Esophagus muscularis mucosa (tissue), 3 donors: Measurements from ENCODE around the gene LELP1.

Experiments used
- CTCF ChIP-seq, 3 experiments: fragments of 200-600 bp in 2 of 3; fragments of 450-650 bp in 1 of 3; sonication (generic) in 2 of 3; IDR thresholded peaks; one replicate each; pipeline ENCODE4 v1.5.1; 2017 to 2019; ENCODE audit warnings: antibody characterized with exemption in 3 of 3, mild to moderate bottlenecking in 2 of 3, moderate library complexity in 1 of 3
- POLR2A ChIP-seq: fragments of 450-650 bp; IDR thresholded peaks from one replicate; pipeline ENCODE4 v1.6.1; 2017; ENCODE audit warnings: antibody characterized with exemption, moderate library complexity, mild to moderate bottlenecking, low read depth
- POLR2AphosphoS5 ChIP-seq, 2 donors: sonication (generic); formaldehyde crosslinking; IDR thresholded peaks; one replicate each; pipeline ENCODE4 v1.6.1; 2017; ENCODE audit warnings: antibody characterized with exemption in 2 of 2

- TF ChIP-seq CTCF (IDR thresholded peaks at IDR 0.05): no peak
- no peak for TF ChIP-seq POLR2A
- no peak for TF ChIP-seq POLR2AphosphoS5 (IDR thresholded peaks at IDR 0.05)
These were observed 7.0 kb downstream of the LELP1 start for GRCh38 chr1:153210206-153210605.
